CD14-positive monocyte (primary cell): Measurements from ENCODE around the gene PEAK1. TPM values are rescaled to one million over a fixed set of nuclear protein-coding genes. Genes with fewer than 3 reads are reported as not detected.

Experiments used
- DNase-seq, 3 donors: peaks; one replicate each; pipeline ENCODE4 v3.0.0-alpha.2; 2011 to 2022
- H2AFZ ChIP-seq: 2 replicates; pipeline ENCODE4 v1.6.0; 2012; ENCODE audit warnings: mild to moderate bottlenecking, low read depth, low read length, inconsistent platforms; ENCODE audit not compliant: insufficient read depth, poor library complexity, severe bottlenecking
- H3K27ac ChIP-seq, 2 donors: 1 replicate in 1 of 2; 2 replicates in 1 of 2; pipeline ENCODE4 v1.5.1; 2012 to 2013; ENCODE audit warnings: low read length in 2 of 2, control low read depth in 1 of 2, inconsistent platforms in 1 of 2, low read depth in 1 of 2, mild to moderate bottlenecking in 1 of 2
- H3K27me3 ChIP-seq, 2 donors: one replicate each; pipeline versions ENCODE4 v1.6.0 to v1.6.1; 2011 to 2013; ENCODE audit warnings: low read length in 2 of 2; ENCODE audit not compliant: control insufficient read depth in 2 of 2, insufficient read depth in 2 of 2
- H3K36me3 ChIP-seq, 2 donors: replicated peaks in 1 of 2; 1 replicate in 1 of 2; 2 replicates in 1 of 2; pipeline versions ENCODE4 v1.5.1 to v1.6.1; 2012 to 2013; ENCODE audit warnings: low read length in 2 of 2, control low read depth in 1 of 2, inconsistent platforms in 1 of 2, mild to moderate bottlenecking in 1 of 2; ENCODE audit not compliant: insufficient read depth in 2 of 2, control insufficient read depth in 1 of 2
- H3K4me1 ChIP-seq, 2 donors: 1 replicate in 1 of 2; 2 replicates in 1 of 2; pipeline versions ENCODE4 v1.5.1 to v1.6.1; 2012 to 2013; ENCODE audit warnings: low read length in 2 of 2, control low read depth in 1 of 2, inconsistent platforms in 1 of 2, mild to moderate bottlenecking in 1 of 2, moderate library complexity in 1 of 2; ENCODE audit not compliant: insufficient read depth in 2 of 2, control insufficient read depth in 1 of 2
- H3K4me2 ChIP-seq: replicated peaks from 2 replicates; pipeline ENCODE3; 2012; ENCODE audit warnings: low read length, moderate library complexity, mild to moderate bottlenecking; ENCODE audit not compliant: poor library complexity, severe bottlenecking; ENCODE audit errors: extremely low read depth
- H3K4me3 ChIP-seq, 3 experiments: fragments of 200-600 bp in 1 of 3; sonication (generic) in 1 of 3; replicated peaks in 1 of 3; 1 replicate in 2 of 3; 2 replicates in 1 of 3; pipeline ENCODE4 v1.5.1; 2011 to 2013; ENCODE audit warnings: low read length in 3 of 3, mild to moderate bottlenecking in 3 of 3, control low read depth in 2 of 3, low read depth in 2 of 3, inconsistent platforms in 1 of 3, moderate library complexity in 1 of 3
- H3K79me2 ChIP-seq: 2 replicates; pipeline ENCODE4 v1.6.0; 2012; ENCODE audit warnings: mild to moderate bottlenecking, control low read depth, inconsistent platforms, low read length, moderate library complexity; ENCODE audit not compliant: insufficient read depth
- H3K9ac ChIP-seq: 2 replicates; pipeline ENCODE4 v1.6.0; 2017; ENCODE audit warnings: low read length, mild to moderate bottlenecking; ENCODE audit not compliant: insufficient read depth, poor library complexity, severe bottlenecking
- H3K9me3 ChIP-seq, 2 donors: replicated peaks in 1 of 2; 1 replicate in 1 of 2; 2 replicates in 1 of 2; pipeline versions ENCODE4 v1.5.1 to v1.6.1; 2012 to 2013; ENCODE audit warnings: low read length in 2 of 2, control low read depth in 1 of 2; ENCODE audit not compliant: control insufficient read depth in 1 of 2, insufficient read depth in 1 of 2
- H4K20me1 ChIP-seq: 2 replicates; pipeline ENCODE4 v1.6.0; 2012; ENCODE audit warnings: mild to moderate bottlenecking, low read length, control low read depth, moderate library complexity; ENCODE audit not compliant: insufficient read depth
- H3K27ac Mint-ChIP-seq, 7 donors: one replicate each; pipeline ENCODE4 v1.8.0; 2020; ENCODE audit warnings: mild to moderate bottlenecking in 7 of 7, mixed read lengths in 7 of 7, moderate library complexity in 6 of 7, inconsistent platforms in 2 of 7
- H3K27me3 Mint-ChIP-seq, 3 donors: one replicate each; pipeline ENCODE4 v1.8.0; 2021 to 2022; ENCODE audit warnings: low read depth in 3 of 3, mild to moderate bottlenecking in 3 of 3, mixed read lengths in 3 of 3, moderate library complexity in 3 of 3, inconsistent platforms in 1 of 3
- H3K36me3 Mint-ChIP-seq, 2 donors: one replicate each; pipeline ENCODE4 v1.8.0; 2020; ENCODE audit warnings: mixed read lengths in 2 of 2, inconsistent platforms in 1 of 2, mild to moderate bottlenecking in 1 of 2
- H3K4me1 Mint-ChIP-seq: one replicate; pipeline ENCODE4 v1.8.0; 2020; ENCODE audit warnings: mild to moderate bottlenecking, mixed read lengths
- H3K4me3 Mint-ChIP-seq, 2 donors: one replicate each; pipeline ENCODE4 v1.8.0; 2020; ENCODE audit warnings: mild to moderate bottlenecking in 2 of 2, mixed read lengths in 2 of 2, moderate library complexity in 1 of 2
- H3K9me3 Mint-ChIP-seq, 7 donors: one replicate each; pipeline ENCODE4 v1.8.0; 2020 to 2022; ENCODE audit warnings: mixed read lengths in 7 of 7, mild to moderate bottlenecking in 6 of 7, moderate library complexity in 6 of 7, inconsistent platforms in 2 of 7
- CTCF ChIP-seq: fragments of 200-600 bp; IDR thresholded peaks from one replicate; pipeline ENCODE4 v1.8.0; 2022; ENCODE audit warnings: antibody characterized with exemption, mild to moderate bottlenecking
- WGBS: methylation state at CpG from one replicate; pipeline ENCODE4 v1.1.5; 2013; ENCODE audit warnings: missing lambda C conversion rate; ENCODE audit not compliant: insufficient coverage; 5-methylcytosine and 5-hydroxymethylcytosine counted together
- intact Hi-C, 2 donors: fragments of 100-400 bp; cut with micrococcal nuclease; formaldehyde crosslinking; loops; one replicate each; pipeline versions ENCODE4 v1.15.0 to v1.15.1; 2023
- polyA plus RNA-seq, 3 donors: library from polyadenylated mRNA; depleted of rRNA in 1 of 3; unstranded in 2 of 3; stranded (reverse) in 1 of 3; fragments of 300-500 nt in 2 of 3; fragments of >200 nt in 1 of 3; fragmentation: Illumina TruSeq in 2 of 3; gene quantifications; 1 replicate in 2 of 3; 2 replicates in 1 of 3; pipeline ENCODE4 v1.2.3, GENCODE V29; 2012 to 2021

Gene PEAK1
- polyA plus RNA-seq, 3 donors, result 0.85 to 8.7 (median 1.1) TPM

- peak overlapping the region in 1 of 2 donors; percentile 15 for H3K4me3 Mint-ChIP-seq
- H3K27me3 Mint-ChIP-seq, result peaks cover 0 to 7% (median 4%) of the 10 kb centered on the region in 3 donors
- Histone ChIP-seq H3K4me2 (no peak overlapping the region), H3K27ac (no peak overlapping the region), H3K9ac (no peak overlapping the region), H3K36me3 (no peaks in the 10 kb centered on the region), H4K20me1 (no peaks in the 10 kb centered on the region), H3K79me2 (no peaks in the 10 kb centered on the region), H2AFZ (no peak overlapping the region), H3K9me3 (no peaks in the 10 kb centered on the region), H3K4me1 (peaks cover 16 to 17% of the 10 kb centered on the region in 2 donors), H3K4me3 (no peak overlapping the region), H3K27me3 (no peaks in the 10 kb centered on the region)
- H3K36me3 Mint-ChIP-seq, result no peaks in the 10 kb centered on the region
- WGBS, result 98% methylated on average over 5 of the region's 9 CpGs
- peaks cover 0 to 3% (median 0%) of the 10 kb centered on the region in 7 donors for H3K9me3 Mint-ChIP-seq
- intact Hi-C loops, result loop anchor here in 1 of 2 donors (10.0 kb wide), 1 partner anchor 109 kb away; no protein-coding TSS in a partner anchor
- H3K27ac Mint-ChIP-seq, result no peak overlapping the region
- no peak for TF ChIP-seq CTCF
- no peak for DNase-seq
- H3K4me1 Mint-ChIP-seq, result peaks cover 16% of the 10 kb centered on the region
Measured at GRCh38 chr15:77075528-77075927, 344.4 kb downstream of the PEAK1 start.

GRCh38 chr15:77074350-77074749 lies 345.6 kb downstream of the PEAK1 start:
- Histone ChIP-seq H3K4me2 (no peak overlapping the region), H3K36me3 (no peaks in the 10 kb centered on the region), H3K4me3 (no peak overlapping the region), H4K20me1 (peaks cover 7% of the 10 kb centered on the region), H3K9me3 (no peaks in the 10 kb centered on the region), H3K4me1 (peaks cover 25 to 26% of the 10 kb centered on the region in 2 donors), H3K27me3 (no peaks in the 10 kb centered on the region), H3K9ac (no peak overlapping the region), H3K79me2 (peaks cover 10% of the 10 kb centered on the region), H3K27ac (no peak overlapping the region), H2AFZ (no peak overlapping the region)
- no peak for DNase-seq
- Mint-ChIP-seq H3K27ac (no peak overlapping the region), H3K4me3 (no peak overlapping the region), H3K4me1 (peaks cover 24% of the 10 kb centered on the region), H3K27me3 (peaks cover 0 to 7% (median 4%) of the 10 kb centered on the region in 3 donors), H3K9me3 (peaks cover 0 to 3% (median 0%) of the 10 kb centered on the region in 7 donors), H3K36me3 (no peaks in the 10 kb centered on the region)
- intact Hi-C loops, result loop anchor here in 1 of 2 donors (10.0 kb wide), 1 partner anchor 110 kb away; no protein-coding TSS in a partner anchor
- no peak for TF ChIP-seq CTCF
- 86% methylated on average over 2 of the region's 2 CpGs for WGBS
